Tibial nerve (tissue), 4 donors: ENCODE measurements around the gene LSAMP. TPM values are rescaled to one million over a fixed set of nuclear protein-coding genes. Genes with fewer than 3 reads are reported as not detected.

Experiments used
- DNase-seq, 2 donors: peaks; one replicate each; pipeline ENCODE4 v3.0.0-alpha.2; 2019; ENCODE audit warnings: low spot score in 2 of 2
- H3K27ac ChIP-seq, 4 donors: fragments of 200-600 bp; sonication (generic) in 3 of 4; one replicate each; pipeline ENCODE4 v1.5.1; 2017 to 2019; ENCODE audit warnings: mild to moderate bottlenecking in 1 of 4
- H3K27me3 ChIP-seq, 2 donors: fragments of 200-600 bp; sonication (generic) in 1 of 2; one replicate each; pipeline versions ENCODE4 v1.5.1 to v1.6.0; 2017 to 2019
- H3K36me3 ChIP-seq, 3 donors: fragments of 200-600 bp; sonication (generic); one replicate each; pipeline ENCODE4 v1.5.1; 2018 to 2019
- H3K4me1 ChIP-seq, 4 donors: fragments of 200-600 bp; sonication (generic) in 3 of 4; one replicate each; pipeline ENCODE4 v1.5.1; 2017 to 2019
- H3K4me3 ChIP-seq, 4 donors: fragments of 200-600 bp; sonication (generic) in 3 of 4; one replicate each; pipeline ENCODE4 v1.5.1; 2017 to 2019; ENCODE audit warnings: mild to moderate bottlenecking in 1 of 4, moderate library complexity in 1 of 4
- H3K9me3 ChIP-seq, 4 donors: fragments of 200-600 bp; sonication (generic) in 3 of 4; one replicate each; pipeline ENCODE4 v1.5.1; 2017 to 2019
- CTCF ChIP-seq, 5 experiments: fragments of 200-600 bp in 3 of 5; fragments of 450-650 bp in 2 of 5; sonication (generic) in 3 of 5; IDR thresholded peaks; one replicate each; pipeline ENCODE4 v1.5.1; 2016 to 2019; ENCODE audit warnings: antibody characterized with exemption in 5 of 5, mild to moderate bottlenecking in 3 of 5, moderate library complexity in 2 of 5
- EP300 ChIP-seq, 2 donors: sonication (generic); formaldehyde crosslinking; IDR thresholded peaks; one replicate each; pipeline ENCODE4 v1.6.1; 2017; ENCODE audit warnings: antibody characterized with exemption in 2 of 2, mild to moderate bottlenecking in 1 of 2
- POLR2A ChIP-seq, 2 donors: fragments of 450-650 bp; IDR thresholded peaks; one replicate each; pipeline ENCODE4 v1.6.1; 2017; ENCODE audit warnings: antibody characterized with exemption in 2 of 2, mild to moderate bottlenecking in 2 of 2, moderate library complexity in 2 of 2
- WGBS, 2 donors: methylation state at CpG; one replicate each; pipeline ENCODE4 v1.1.5; 2018; 5-methylcytosine and 5-hydroxymethylcytosine counted together
- total RNA-seq, 4 donors: library from RNA; depleted of rRNA; stranded (reverse); fragments of >200 nt; gene quantifications; one replicate each; pipeline ENCODE4 v1.1.0, GENCODE V29; 2016

LSAMP gene
- total RNA-seq, 4 donors from 2014 or later: 3.6 to 6.1 (median 4.2) TPM

- TF ChIP-seq POLR2A (IDR thresholded peaks at IDR 0.05) (no peak), EP300 (IDR thresholded peaks at IDR 0.05) (no peak), CTCF (IDR thresholded peaks at IDR 0.05) (no peak)
- no peak overlapping the region for H3K4me3 ChIP-seq
- no peak overlapping the region for H3K27ac ChIP-seq
- H3K27me3 ChIP-seq: no peaks in the 10 kb centered on the region
- H3K9me3 ChIP-seq: peaks cover 0 to 2% (median 0%) of the 10 kb centered on the region in 4 donors
- H3K36me3 ChIP-seq: no peaks in the 10 kb centered on the region
- no peak for DNase-seq
- WGBS, 2 donors: 18 to 33% methylated on average over 1 of the region's 1 CpG
- H3K4me1 ChIP-seq: no peaks in the 10 kb centered on the region
Observed at GRCh38 chr3:116087426-116087825, 357.9 kb downstream of the LSAMP start.

- no peaks in the 10 kb centered on the region for H3K27me3 ChIP-seq
- DNase-seq: no peak
- H3K27ac ChIP-seq: no peak overlapping the region
- no peaks in the 10 kb centered on the region for H3K4me1 ChIP-seq
- TF ChIP-seq POLR2A (IDR thresholded peaks at IDR 0.05): no peak
- TF ChIP-seq CTCF (IDR thresholded peaks at IDR 0.05): no peak
- TF ChIP-seq EP300 (IDR thresholded peaks at IDR 0.05): no peak
- no peak overlapping the region for H3K4me3 ChIP-seq
- H3K36me3 ChIP-seq: no peaks in the 10 kb centered on the region
- peaks cover 0 to 4% (median 0%) of the 10 kb centered on the region in 4 donors for H3K9me3 ChIP-seq
- 66 to 73% methylated on average over 4 of the region's 4 CpGs for WGBS, 2 donors
Observed at GRCh38 chr3:116084999-116085791, 360.1 kb downstream of the LSAMP start.

GRCh38 chr3:116083683-116084082 lies 361.6 kb downstream of the LSAMP start:
- Histone ChIP-seq H3K9me3 (peaks cover 0 to 4% (median 0%) of the 10 kb centered on the region in 4 donors), H3K4me3 (no peak overlapping the region), H3K4me1 (no peaks in the 10 kb centered on the region), H3K27ac (no peak overlapping the region), H3K27me3 (no peaks in the 10 kb centered on the region), H3K36me3 (no peaks in the 10 kb centered on the region)
- 69 to 74% methylated on average over 2 of the region's 2 CpGs for WGBS, 2 donors
- no peak for DNase-seq
- TF ChIP-seq POLR2A (IDR thresholded peaks at IDR 0.05) (no peak), EP300 (IDR thresholded peaks at IDR 0.05) (no peak), CTCF (IDR thresholded peaks at IDR 0.05) (no peak)

- Histone ChIP-seq H3K4me1 (no peaks in the 10 kb centered on the region), H3K27ac (no peak overlapping the region), H3K4me3 (no peak overlapping the region), H3K27me3 (no peaks in the 10 kb centered on the region), H3K9me3 (peaks cover 0 to 4% (median 0%) of the 10 kb centered on the region in 4 donors), H3K36me3 (no peaks in the 10 kb centered on the region)
- no peak for DNase-seq
- TF ChIP-seq CTCF (IDR thresholded peaks at IDR 0.05) (no peak), EP300 (IDR thresholded peaks at IDR 0.05) (no peak), POLR2A (IDR thresholded peaks at IDR 0.05) (no peak)
- 91 to 93% methylated on average over 7 of the region's 7 CpGs for WGBS, 2 donors
Observed at GRCh38 chr3:116078561-116078960, 366.7 kb downstream of the LSAMP start.

- no peaks in the 10 kb centered on the region for H3K4me1 ChIP-seq
- H3K27ac ChIP-seq: no peak overlapping the region
- no peaks in the 10 kb centered on the region for H3K27me3 ChIP-seq
- H3K36me3 ChIP-seq: no peaks in the 10 kb centered on the region
- 91 to 92% methylated on average over 2 of the region's 2 CpGs for WGBS, 2 donors
- no peak overlapping the region for H3K4me3 ChIP-seq
- peaks cover 0 to 3% (median 0%) of the 10 kb centered on the region in 4 donors for H3K9me3 ChIP-seq
- TF ChIP-seq POLR2A (IDR thresholded peaks at IDR 0.05): no peak
- no peak for TF ChIP-seq EP300 (IDR thresholded peaks at IDR 0.05)
- TF ChIP-seq CTCF (IDR thresholded peaks at IDR 0.05): no peak
- DNase-seq: no peak
Observed at GRCh38 chr3:116077557-116077956, 367.7 kb downstream of the LSAMP start.
